HepG2 (cell line): ENCODE measurements around the gene VGLL4. TPM values are rescaled to one million over a fixed set of nuclear protein-coding genes. Genes with fewer than 3 reads are reported as not detected.

Experiments
- ATAC-seq: fragments of 200-7000 bp; cut with Tn5 transposase; 3 replicates; pipeline ENCODE4 v1.9.1; 2020; ENCODE audit warnings: mild to moderate bottlenecking, moderate library complexity
- BruUV-seq: library from RNA; stranded (reverse); fragments of 400-500 nt; replicated peaks from 2 replicates; lab custom pipeline; 2021; lab: Mats Ljungman, UMichigan
- CTCF ChIA-PET: fragments of 300-600 bp; formaldehyde crosslinking; extraction: SDS; loops from one replicate; lab custom pipeline; 2021; ENCODE audit warnings: low total read pairs, inconsistent platforms, low intra/inter-chr PET ratio; lab: Yijun Ruan, JAX
- POLR2A ChIA-PET: fragments of 350-600 bp; sonication (Branson Sonifier 250); formaldehyde crosslinking; loops from one replicate; lab custom pipeline; 2020; ENCODE audit warnings: antibody characterized with exemption, inconsistent platforms; lab: Yijun Ruan, JAX
- DNase-seq: peaks from one replicate; pipeline ENCODE4 v3.0.0-alpha.2; 2015; ENCODE audit warnings: low spot score
- FAIRE-seq: peaks from 3 replicates; lab custom pipeline; 2011; peaks lifted over from hg19 to GRCh38; lab: Jason Lieb, UNC
- H2AFZ ChIP-seq: one replicate; pipeline ENCODE4 v1.6.1; 2011; ENCODE audit warnings: low read length, inconsistent platforms
- H3K27ac ChIP-seq: fragments of 300-600 bp; 3 replicates; pipeline ENCODE4 v1.8.0; 2011; ENCODE audit warnings: mixed run types, mild to moderate bottlenecking, mixed read lengths, low read length, inconsistent platforms; ENCODE audit not compliant: insufficient read depth; ENCODE audit errors: extremely low read length
- H3K27me3 ChIP-seq, 2 experiments: fragments of 200-600 bp in 1 of 2; 2 replicates in 1 of 2; 3 replicates in 1 of 2; pipeline versions ENCODE4 v1.6.0 to v1.8.0; 2011; ENCODE audit warnings: low read length in 2 of 2, mild to moderate bottlenecking in 2 of 2, moderate library complexity in 2 of 2, inconsistent platforms in 1 of 2; ENCODE audit not compliant: insufficient read depth in 2 of 2, control insufficient read depth in 1 of 2
- H3K36me3 ChIP-seq, 2 experiments: fragments of 200-600 bp in 1 of 2; replicated peaks in 1 of 2; 2 replicates in 1 of 2; 3 replicates in 1 of 2; pipeline versions ENCODE4 v1.5.1 to v1.8.0; 2011; ENCODE audit warnings: low read length in 2 of 2, inconsistent platforms in 1 of 2; ENCODE audit not compliant: insufficient read depth in 2 of 2, control insufficient read depth in 1 of 2
- H3K4me1 ChIP-seq: 2 replicates; pipeline ENCODE4 v1.5.1; 2012; ENCODE audit warnings: low read length, inconsistent platforms; ENCODE audit not compliant: insufficient read depth
- H3K4me2 ChIP-seq: 2 replicates; pipeline ENCODE4 v1.6.0; 2011; ENCODE audit warnings: low read depth, low read length, inconsistent platforms
- H3K4me3 ChIP-seq, 3 experiments: fragments of 200-600 bp in 1 of 3; sonication (generic), shearing (Covaris generic) in 1 of 3; replicated peaks in 1 of 3; 2 replicates each; pipeline ENCODE4 v1.5.1; 2011 to 2016; ENCODE audit warnings: low read length in 3 of 3, inconsistent platforms in 2 of 3, low read depth in 2 of 3, mild to moderate bottlenecking in 2 of 3, control low read depth in 1 of 3, mixed read lengths in 1 of 3; ENCODE audit not compliant: insufficient read depth in 1 of 3
- H3K79me2 ChIP-seq: one replicate; pipeline ENCODE4 v1.6.1; 2011; ENCODE audit warnings: low read length, inconsistent platforms; ENCODE audit not compliant: insufficient read depth
- H3K9ac ChIP-seq: 2 replicates; pipeline ENCODE4 v1.6.0; 2011; ENCODE audit warnings: mild to moderate bottlenecking, low read depth, low read length, inconsistent platforms; ENCODE audit not compliant: insufficient read depth
- H3K9me3 ChIP-seq: 2 replicates; pipeline ENCODE4 v1.5.1; 2012; ENCODE audit warnings: mild to moderate bottlenecking, low read length
- H4K20me1 ChIP-seq: 2 replicates; pipeline ENCODE4 v1.6.0; 2011; ENCODE audit warnings: inconsistent platforms, mild to moderate bottlenecking, low read length, moderate library complexity; ENCODE audit not compliant: insufficient read depth
- MTA1 ChIP-seq: sonication (generic); formaldehyde crosslinking; IDR thresholded peaks from 2 replicates; pipeline ENCODE4 v1.4.0; 2020; ENCODE audit warnings: missing genetic modification reagents, mild to moderate bottlenecking, borderline replicate concordance
- SALL1 ChIP-seq: sonication (generic); formaldehyde crosslinking; IDR thresholded peaks from 2 replicates; pipeline ENCODE4 v1.8.0; 2022; ENCODE audit warnings: mild to moderate bottlenecking, missing genetic modification reagents
- SRSF1 ChIP-seq: fragments of 200-400 bp; formaldehyde crosslinking; optimal IDR thresholded peaks from 2 replicates; pipeline ENCODE3; 2017; ENCODE audit warnings: mild to moderate bottlenecking, low read depth, low read length, moderate library complexity
- YEATS4 ChIP-seq: sonication (generic); formaldehyde crosslinking; IDR thresholded peaks from 2 replicates; pipeline ENCODE4 v1.4.0; 2020; ENCODE audit warnings: missing genetic modification reagents, borderline replicate concordance
- ZNF138 ChIP-seq: sonication (generic); formaldehyde crosslinking; IDR thresholded peaks from 2 replicates; pipeline ENCODE4 v1.5.0; 2020; ENCODE audit warnings: mild to moderate bottlenecking, low read depth, missing genetic modification reagents
- ZNF451 ChIP-seq: sonication (generic); formaldehyde crosslinking; IDR thresholded peaks from 2 replicates; pipeline ENCODE4 v1.5.0; 2020; ENCODE audit warnings: mild to moderate bottlenecking, missing genetic modification reagents
- ZSCAN30 ChIP-seq: sonication (generic); formaldehyde crosslinking; IDR thresholded peaks from 2 replicates; pipeline ENCODE4 v1.5.0; 2020; ENCODE audit warnings: mild to moderate bottlenecking, missing genetic modification reagents
- WGBS: methylation state at CpG from one replicate; pipeline ENCODE4 v1.1.6; 2017; ENCODE audit warnings: low lambda C conversion rate; 5-methylcytosine and 5-hydroxymethylcytosine counted together
- in situ Hi-C: cut with HindIII; loops from 2 replicates; pipeline ENCODE4 v1.10.0; 2017; ENCODE audit warnings: low pct_unique_long_range_greater_than_20kb; ENCODE audit not compliant: extremely low pct_ligation_motif_present
- intact Hi-C: fragments of 100-400 bp; cut with micrococcal nuclease; formaldehyde crosslinking; loops from one replicate; pipeline ENCODE4 v1.10.0; 2022; ENCODE audit not compliant: unreplicated experiment
- polyA plus RNA-seq, 8 experiments: library from polyadenylated mRNA; depleted of rRNA in 3 of 8; stranded (reverse) in 7 of 8; unstranded in 1 of 8; fragments of >200 nt; fragmentation: Illumina TruSeq in 4 of 8; extraction: Trizol in 4 of 8; gene quantifications; 2 replicates each; pipeline versions ENCODE4 v1.2.1 to v1.2.3, GENCODE V29; 2011 to 2016; ENCODE audit warnings: low read depth in 4 of 8, missing spikeins in 1 of 8, mixed read lengths in 1 of 8; ENCODE audit not compliant: insufficient read depth in 1 of 8
- total RNA-seq, 5 experiments: library from RNA; depleted of rRNA; stranded (reverse); fragments of >200 nt; fragmentation: Illumina TruSeq; extraction: Trizol; gene quantifications; 2 replicates each; pipeline ENCODE4 v1.2.3, GENCODE V29; 2016; ENCODE audit warnings: low read depth in 1 of 5
- TF ChIP-seq, protein P1 (sequence below): sonication (generic); formaldehyde crosslinking; IDR thresholded peaks from 2 replicates; pipeline ENCODE4 v1.5.0; 2020; ENCODE audit warnings: mild to moderate bottlenecking, missing genetic modification reagents, moderate library complexity

Gene VGLL4
- total and polyA plus RNA-seq, 2 of the 13 experiments (the other 11 are each of a cell fraction or from before 2014, with no cell fraction given): 23.2 to 39.0 TPM

DNA sequence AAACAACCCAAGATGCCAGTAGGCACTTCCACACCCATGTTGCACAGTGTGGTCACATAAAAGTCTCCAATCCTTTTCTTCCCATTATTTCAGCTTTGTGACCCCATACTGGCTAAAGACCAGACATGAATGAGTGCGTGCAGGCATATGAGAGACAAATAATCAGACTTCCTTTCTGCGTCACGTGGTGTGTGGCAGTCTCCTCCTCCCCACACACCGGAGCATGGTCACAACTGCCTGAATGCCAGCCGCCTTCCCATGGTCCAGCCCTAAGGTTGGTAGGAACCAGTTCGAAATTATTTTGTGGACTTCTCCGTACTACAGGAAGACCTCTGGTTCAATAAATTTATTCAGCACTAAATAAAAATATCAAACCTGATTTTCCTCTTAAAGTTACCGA is 65.5 kb downstream of the VGLL4 start (continued):
- no peak for TF ChIP-seq ZNF138 (CRISPR knock-in tag)
- TF ChIP-seq, all 625 proteins: peak for 0

DNA sequence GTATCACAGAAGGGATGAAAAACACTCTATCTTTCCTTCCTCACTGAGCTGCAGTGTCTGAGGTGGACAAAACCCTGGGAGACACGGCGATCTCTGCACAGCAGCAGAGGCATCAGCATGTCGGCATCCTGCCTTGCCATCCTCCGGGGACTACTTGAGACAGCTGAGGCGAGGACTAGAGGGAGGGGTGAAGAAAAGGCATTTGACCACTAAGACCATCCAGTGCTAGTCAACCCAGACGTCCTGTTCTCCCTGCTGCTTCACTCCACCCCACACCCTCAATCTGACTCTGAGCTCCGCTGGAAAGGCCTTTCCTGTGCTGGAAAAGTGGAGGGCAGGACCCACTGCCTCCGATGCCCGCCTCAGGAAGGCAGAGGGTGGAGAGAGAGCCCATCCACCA is 67.3 kb downstream of the VGLL4 start:
- ChIA-PET POLR2A (no interaction called here), CTCF (no interaction called here)
- BruUV-seq: no TSS peak
- H3K79me2 ChIP-seq: peaks cover 69% of the 10 kb centered on the region
- ATAC-seq (no peak), DNase-seq (no peak), FAIRE-seq (no peak)
- H3K9me3 ChIP-seq: no peaks in the 10 kb centered on the region
- in situ Hi-C loops (no loop called here), intact Hi-C loops (no loop called here)
- no peaks in the 10 kb centered on the region for H3K27me3 ChIP-seq
- H3K4me2 ChIP-seq: no peak overlapping the region
- WGBS: 95% methylated on average over 9 of the region's 9 CpGs
- H3K4me3 ChIP-seq: no peak overlapping the region
- no peak overlapping the region for H3K27ac ChIP-seq
- H2AFZ ChIP-seq: no peak overlapping the region
- TF ChIP-seq ZSCAN30 (no peak), SRSF1 (no peak), SALL1 (CRISPR knock-in tag) (no peak), ZNF451 (no peak), YEATS4 (CRISPR knock-in tag) (no peak), MTA1 (CRISPR knock-in tag) (no peak)
- TF ChIP-seq, protein P1, sequence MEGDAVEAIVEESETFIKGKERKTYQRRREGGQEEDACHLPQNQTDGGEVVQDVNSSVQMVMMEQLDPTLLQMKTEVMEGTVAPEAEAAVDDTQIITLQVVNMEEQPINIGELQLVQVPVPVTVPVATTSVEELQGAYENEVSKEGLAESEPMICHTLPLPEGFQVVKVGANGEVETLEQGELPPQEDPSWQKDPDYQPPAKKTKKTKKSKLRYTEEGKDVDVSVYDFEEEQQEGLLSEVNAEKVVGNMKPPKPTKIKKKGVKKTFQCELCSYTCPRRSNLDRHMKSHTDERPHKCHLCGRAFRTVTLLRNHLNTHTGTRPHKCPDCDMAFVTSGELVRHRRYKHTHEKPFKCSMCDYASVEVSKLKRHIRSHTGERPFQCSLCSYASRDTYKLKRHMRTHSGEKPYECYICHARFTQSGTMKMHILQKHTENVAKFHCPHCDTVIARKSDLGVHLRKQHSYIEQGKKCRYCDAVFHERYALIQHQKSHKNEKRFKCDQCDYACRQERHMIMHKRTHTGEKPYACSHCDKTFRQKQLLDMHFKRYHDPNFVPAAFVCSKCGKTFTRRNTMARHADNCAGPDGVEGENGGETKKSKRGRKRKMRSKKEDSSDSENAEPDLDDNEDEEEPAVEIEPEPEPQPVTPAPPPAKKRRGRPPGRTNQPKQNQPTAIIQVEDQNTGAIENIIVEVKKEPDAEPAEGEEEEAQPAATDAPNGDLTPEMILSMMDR: no peak
- H3K36me3 ChIP-seq: peaks cover 13 to 42% of the 10 kb centered on the region in 2 experiments
- peaks cover 46% of the 10 kb centered on the region for H4K20me1 ChIP-seq
- no peak overlapping the region for H3K9ac ChIP-seq
- H3K4me1 ChIP-seq: peaks cover 12% of the 10 kb centered on the region
